Mucosa of rectum (tissue), 2 donors: ENCODE measurements around the gene MAPK1IP1L.
A peak's percentile ranks its signal among the peaks of the same experiment; 100 is the strongest.
"Not testable (repeated sequence)": the region's sequence is repeated elsewhere in the genome, so short reads cannot be mapped to it uniquely, and the experiment has no call there.

Experiments
- H3K27ac ChIP-seq, 2 donors: one replicate each; pipeline ENCODE4 v1.7.0; 2013; ENCODE audit warnings: inconsistent platforms in 2 of 2, low read depth in 2 of 2, low read length in 2 of 2
- H3K27me3 ChIP-seq, 2 donors: one replicate each; pipeline ENCODE4 v1.7.0; 2013; ENCODE audit warnings: low read length in 2 of 2; ENCODE audit not compliant: control insufficient read depth in 2 of 2, insufficient read depth in 2 of 2
- H3K36me3 ChIP-seq, 2 donors: one replicate each; pipeline ENCODE4 v1.7.0; 2013; ENCODE audit warnings: low read length in 2 of 2; ENCODE audit not compliant: control insufficient read depth in 2 of 2, insufficient read depth in 2 of 2
- H3K4me1 ChIP-seq, 2 donors: one replicate each; pipeline ENCODE4 v1.7.0; 2013; ENCODE audit warnings: low read length in 2 of 2, mild to moderate bottlenecking in 1 of 2; ENCODE audit not compliant: control insufficient read depth in 2 of 2, insufficient read depth in 2 of 2
- H3K4me3 ChIP-seq, 2 donors: one replicate each; pipeline ENCODE4 v1.7.0; 2013; ENCODE audit warnings: low read length in 2 of 2
- H3K9ac ChIP-seq, 2 donors: one replicate each; pipeline ENCODE4 v1.7.0; 2013; ENCODE audit warnings: low read length in 2 of 2, low read depth in 1 of 2, mild to moderate bottlenecking in 1 of 2
- H3K9me3 ChIP-seq, 2 donors: one replicate each; pipeline ENCODE4 v1.7.0; 2013; ENCODE audit warnings: low read length in 2 of 2; ENCODE audit not compliant: control insufficient read depth in 2 of 2
- donor health status: healthy.
- donor health status: Normal muscosa, but diverticular disease.

The MAPK1IP1L gene

DNA sequence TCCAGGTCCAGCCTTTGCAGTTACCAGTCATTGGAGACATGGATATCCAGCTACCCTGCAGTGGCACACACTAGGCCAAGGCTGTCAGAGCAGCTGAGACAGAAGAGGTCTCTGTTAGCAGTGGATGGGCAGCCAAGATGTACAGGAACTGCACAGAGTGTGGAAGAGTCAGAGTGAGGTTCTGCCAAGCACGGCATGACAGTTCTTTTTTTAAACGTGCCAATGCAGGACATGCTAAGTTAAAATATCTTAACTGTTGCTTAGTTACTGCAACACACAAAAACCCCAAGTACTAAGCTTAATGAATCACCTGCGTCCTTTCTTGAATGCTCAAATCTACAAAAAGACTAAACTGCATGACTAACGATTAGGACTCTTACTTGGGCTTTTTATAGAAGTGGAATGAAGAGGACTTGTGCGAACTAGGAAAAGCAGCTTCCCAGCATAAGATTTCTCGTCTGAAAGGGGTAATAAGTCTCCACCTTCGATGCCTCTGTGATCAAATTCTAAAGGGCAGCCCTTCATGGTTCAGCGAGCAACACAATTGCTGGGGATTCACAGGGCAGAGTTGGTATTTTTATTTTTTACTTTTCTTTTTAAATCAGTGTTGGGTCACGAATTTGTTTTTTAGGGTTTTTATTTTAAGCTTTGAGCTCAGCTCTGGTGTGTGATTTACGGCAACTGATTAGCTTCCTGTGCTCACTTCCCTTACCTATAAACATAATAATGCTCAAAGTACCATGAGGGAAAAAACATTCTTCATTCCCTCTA, 20.6 kb downstream of the MAPK1IP1L start:
- Histone ChIP-seq H3K27me3 (no peaks in the 10 kb centered on the region), H3K4me3 (peak overlapping the region in 1 of 2 donors; percentile 29), H3K27ac (peak overlapping the region in 1 of 2 donors; percentile 49), H3K4me1 (peaks cover 5 to 7% of the 10 kb centered on the region in 2 donors), H3K9me3 (no peaks in the 10 kb centered on the region), H3K9ac (no peak overlapping the region), H3K36me3 (peaks cover 0 to 3% of the 10 kb centered on the region in 2 donors)

DNA sequence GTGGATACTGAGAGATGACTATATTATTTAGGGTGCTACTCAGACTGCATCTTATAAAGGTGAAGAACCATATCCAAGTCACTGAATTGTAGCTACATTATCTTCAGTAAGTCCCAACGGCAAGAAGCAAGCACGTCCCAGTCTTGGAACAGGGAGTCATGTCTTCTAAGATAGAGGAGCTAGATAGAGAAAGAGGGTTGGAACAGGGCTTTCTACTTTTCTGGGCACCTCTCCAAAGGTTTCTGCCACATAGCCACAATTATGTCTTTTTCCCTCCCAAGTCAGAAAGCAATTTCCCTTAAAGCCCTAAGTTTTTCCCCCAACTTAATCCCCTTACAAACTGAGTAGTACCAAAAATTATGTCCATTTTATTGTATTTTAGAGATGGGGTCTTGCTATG, 22.4 kb downstream of the MAPK1IP1L start:
- Histone ChIP-seq H3K36me3 (no peaks in the 10 kb centered on the region), H3K4me3 (no peak overlapping the region), H3K27ac (no peak overlapping the region), H3K9me3 (no peaks in the 10 kb centered on the region), H3K9ac (no peak overlapping the region), H3K4me1 (peaks cover 5 to 11% of the 10 kb centered on the region in 2 donors), H3K27me3 (no peaks in the 10 kb centered on the region)

DNA sequence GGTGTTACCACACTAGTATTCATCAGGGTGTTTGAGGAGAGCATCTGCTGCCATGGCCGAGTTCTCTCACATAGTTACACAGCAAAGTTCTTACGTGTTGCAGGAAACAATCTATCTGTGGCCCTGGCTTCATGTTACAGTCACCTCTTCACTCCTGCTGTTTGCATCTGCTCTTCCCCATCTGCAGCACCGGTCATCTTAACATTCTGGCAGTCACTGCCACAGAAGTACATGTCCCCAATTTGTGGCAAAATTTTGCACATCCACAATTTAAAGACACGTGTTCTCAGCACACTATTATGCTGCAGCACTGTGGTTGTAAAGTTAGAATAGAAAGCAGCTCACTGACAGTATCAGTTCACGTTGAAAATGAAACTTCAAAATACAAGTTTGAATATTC, 23.2 kb downstream of the MAPK1IP1L start:
- H3K4me3 ChIP-seq: peak overlapping the region in 1 of 2 donors; percentile 37
- peaks cover 5 to 11% of the 10 kb centered on the region in 2 donors for H3K4me1 ChIP-seq
- H3K9ac ChIP-seq: no peak overlapping the region

DNA sequence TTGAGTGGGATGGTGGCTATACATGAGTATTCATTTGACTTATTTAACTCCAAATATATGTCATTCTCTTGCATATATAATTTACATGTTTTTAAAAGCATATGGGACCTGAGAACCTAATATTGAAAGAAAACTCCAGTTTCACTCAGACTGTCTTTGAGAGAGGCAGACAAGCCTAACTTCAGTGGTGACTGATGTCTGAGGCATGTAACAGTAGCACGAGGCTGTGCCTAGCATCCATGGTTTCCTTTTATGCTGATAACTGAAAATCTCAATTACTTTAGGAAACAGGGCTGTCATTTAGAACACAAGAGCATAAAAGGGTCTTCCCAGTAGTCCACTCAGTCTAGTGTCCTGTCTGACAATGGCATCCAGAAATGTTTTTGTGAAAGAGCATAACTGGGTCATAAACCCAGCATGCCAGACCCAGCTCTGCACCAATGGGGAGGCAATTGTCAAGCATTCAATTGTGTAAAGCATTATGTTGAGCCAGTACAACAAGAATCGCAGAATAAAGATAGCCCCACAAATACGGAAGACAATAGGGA, 24.3 kb downstream of the MAPK1IP1L start:
- Histone ChIP-seq H3K27me3 (no peaks in the 10 kb centered on the region), H3K36me3 (no peaks in the 10 kb centered on the region), H3K4me1 (peaks cover 5 to 11% of the 10 kb centered on the region in 2 donors), H3K4me3 (no peak overlapping the region), H3K9me3 (no peaks in the 10 kb centered on the region), H3K9ac (no peak overlapping the region), H3K27ac (no peak overlapping the region)

More for the DNA sequence above, 23.2 kb downstream of the MAPK1IP1L start:
- Histone ChIP-seq H3K27ac (no peak overlapping the region), H3K27me3 (no peaks in the 10 kb centered on the region), H3K9me3 (no peaks in the 10 kb centered on the region), H3K36me3 (no peaks in the 10 kb centered on the region)

DNA sequence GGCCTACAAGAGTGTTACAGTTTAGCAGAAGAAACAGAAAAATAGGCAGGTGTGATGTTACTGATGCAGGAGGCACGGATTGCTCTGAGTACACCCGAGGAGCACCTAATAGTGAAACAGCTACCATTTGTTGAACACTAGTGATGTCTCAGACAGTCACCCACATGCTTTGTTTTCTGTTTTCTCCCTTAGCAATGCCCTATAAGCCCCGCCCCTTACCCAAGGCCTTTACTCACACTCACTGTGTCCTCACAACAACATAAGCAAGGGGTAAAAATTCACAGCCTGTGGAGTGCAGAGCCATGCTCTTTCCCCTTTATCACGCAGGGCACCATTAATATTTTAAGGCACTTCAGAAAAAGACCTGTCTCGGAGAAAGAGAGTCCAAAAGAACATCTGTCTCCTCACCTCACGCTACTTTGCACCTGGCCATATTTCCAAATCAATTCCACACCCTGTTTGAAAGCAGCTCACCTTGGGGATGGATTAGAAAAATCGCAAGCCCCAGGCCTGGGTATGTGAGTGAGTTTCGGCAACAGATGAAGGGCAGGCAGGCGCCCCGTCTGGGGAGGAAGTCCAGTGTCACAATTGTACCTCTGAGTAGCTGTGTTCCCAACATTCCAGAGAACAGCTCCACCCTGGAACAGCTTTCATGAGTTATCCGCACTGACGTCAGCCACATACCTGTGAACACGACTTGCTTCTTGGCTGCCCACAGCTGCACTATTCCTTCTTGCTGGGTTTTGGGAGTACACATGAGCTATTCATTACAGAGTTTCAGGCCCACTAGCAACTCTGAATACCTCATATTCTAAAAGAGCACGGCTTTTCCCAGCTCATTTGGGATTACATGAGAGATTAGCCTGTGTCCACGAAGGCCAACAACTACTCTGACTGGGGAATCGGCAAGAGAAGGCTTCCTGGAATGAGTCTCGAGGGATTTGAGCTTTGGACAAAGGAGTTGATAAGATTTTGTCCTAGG, 26.0 kb downstream of the MAPK1IP1L start:
- H3K27me3 ChIP-seq: no peaks in the 10 kb centered on the region
- no peaks in the 10 kb centered on the region for H3K36me3 ChIP-seq
- peak overlapping the region in 1 of 2 donors; percentile 50 for H3K9ac ChIP-seq
- peak overlapping the region in 1 of 2 donors; percentile 27 for H3K4me3 ChIP-seq
- H3K4me1 ChIP-seq: peaks cover 0 to 8% of the 10 kb centered on the region in 2 donors
- no peaks in the 10 kb centered on the region for H3K9me3 ChIP-seq
- peak overlapping the region; percentile 52 to 62 for H3K27ac ChIP-seq

DNA sequence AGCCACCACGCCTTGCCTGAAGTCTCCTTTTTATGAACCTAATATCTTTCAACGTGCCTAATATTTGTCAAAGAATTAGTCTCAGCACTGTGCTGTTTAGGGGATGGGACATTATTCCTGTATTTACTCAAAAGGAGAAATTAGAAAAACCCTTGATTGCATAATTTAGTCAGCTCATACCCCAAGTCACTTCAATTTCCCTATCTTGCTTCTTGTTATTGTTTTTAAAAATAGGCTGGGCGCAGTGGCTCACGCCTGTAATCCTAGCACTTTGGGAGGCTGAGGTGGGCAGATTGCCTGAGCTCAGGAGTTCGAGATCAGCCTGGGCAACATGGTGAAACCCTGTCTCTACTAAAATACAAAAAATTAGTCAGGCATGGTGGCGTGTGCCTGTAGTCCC, 28.5 kb downstream of the MAPK1IP1L start:
- H3K4me3 ChIP-seq, H3K9me3 ChIP-seq, H3K4me1 ChIP-seq, H3K27ac ChIP-seq, H3K9ac ChIP-seq, H3K27me3 ChIP-seq, H3K36me3 ChIP-seq: not testable (repeated sequence)

DNA sequence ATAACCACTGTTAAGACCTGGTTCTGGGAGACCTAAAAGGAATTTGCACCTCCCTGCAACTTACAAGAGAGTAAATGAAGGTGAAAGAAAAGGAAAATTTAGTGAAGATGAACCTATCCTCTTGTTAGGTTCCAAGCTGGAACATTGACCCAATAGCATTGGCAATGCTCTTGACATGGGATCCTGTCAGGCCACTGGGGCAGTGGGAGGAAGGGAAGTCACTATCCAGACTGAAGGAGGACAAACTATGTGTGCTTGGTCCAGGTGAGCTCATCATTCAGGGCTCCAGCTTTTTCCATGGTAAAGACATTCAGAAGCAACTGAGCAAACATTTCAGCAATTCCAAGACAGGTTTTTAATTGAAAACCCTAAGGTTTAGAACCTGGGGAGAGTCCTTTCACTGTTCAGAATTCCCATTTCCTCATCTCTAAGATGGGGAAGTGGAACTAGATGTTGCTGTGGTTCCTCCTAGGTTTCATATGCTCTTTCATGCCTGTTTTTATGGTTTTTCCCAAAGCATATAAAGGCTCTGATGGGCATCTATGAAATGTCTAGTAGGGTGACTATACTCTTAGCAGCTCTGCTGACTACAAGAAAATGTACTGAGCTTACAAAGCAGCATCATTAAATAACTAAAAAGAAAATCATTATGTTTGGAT, 33.1 kb downstream of the MAPK1IP1L start:
- peaks cover 0 to 2% of the 10 kb centered on the region in 2 donors for H3K4me1 ChIP-seq
- H3K27me3 ChIP-seq: no peaks in the 10 kb centered on the region
- H3K36me3 ChIP-seq: no peaks in the 10 kb centered on the region
- no peaks in the 10 kb centered on the region for H3K9me3 ChIP-seq
- no peak overlapping the region for H3K4me3 ChIP-seq
- no peak overlapping the region for H3K9ac ChIP-seq
- no peak overlapping the region for H3K27ac ChIP-seq

DNA sequence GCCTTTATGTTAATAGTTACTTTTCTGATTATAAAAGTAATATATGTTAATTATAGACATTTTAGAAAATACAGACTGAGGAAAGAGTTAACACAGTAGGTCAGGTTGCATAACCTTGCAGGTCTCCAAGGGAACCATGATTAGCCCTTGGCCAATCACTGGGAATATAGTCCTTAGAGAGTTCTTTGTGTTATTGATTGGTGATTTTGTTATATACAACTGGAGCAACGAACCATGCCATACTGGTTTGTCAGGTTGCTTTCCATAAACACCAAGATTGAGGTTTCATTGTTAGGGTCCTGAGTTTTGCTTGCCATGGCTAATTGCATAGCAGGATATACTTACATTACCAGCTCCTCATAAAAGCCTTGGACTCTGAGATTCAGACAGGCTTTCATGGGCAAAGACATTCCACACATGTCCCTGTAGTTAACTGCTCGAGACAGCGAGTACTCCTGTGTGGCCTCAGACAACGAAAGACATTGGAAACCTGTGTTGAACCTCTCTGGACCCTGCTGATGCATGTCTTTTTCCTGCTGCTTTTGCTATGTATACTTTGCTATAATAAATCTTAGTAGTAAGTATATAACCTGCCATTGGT, 33.7 kb downstream of the MAPK1IP1L start:
- Histone ChIP-seq H3K9me3 (no peaks in the 10 kb centered on the region), H3K36me3 (no peaks in the 10 kb centered on the region), H3K27me3 (no peaks in the 10 kb centered on the region), H3K27ac (no peak overlapping the region), H3K9ac (no peak overlapping the region), H3K4me1 (peaks cover 0 to 6% of the 10 kb centered on the region in 2 donors), H3K4me3 (no peak overlapping the region)

DNA sequence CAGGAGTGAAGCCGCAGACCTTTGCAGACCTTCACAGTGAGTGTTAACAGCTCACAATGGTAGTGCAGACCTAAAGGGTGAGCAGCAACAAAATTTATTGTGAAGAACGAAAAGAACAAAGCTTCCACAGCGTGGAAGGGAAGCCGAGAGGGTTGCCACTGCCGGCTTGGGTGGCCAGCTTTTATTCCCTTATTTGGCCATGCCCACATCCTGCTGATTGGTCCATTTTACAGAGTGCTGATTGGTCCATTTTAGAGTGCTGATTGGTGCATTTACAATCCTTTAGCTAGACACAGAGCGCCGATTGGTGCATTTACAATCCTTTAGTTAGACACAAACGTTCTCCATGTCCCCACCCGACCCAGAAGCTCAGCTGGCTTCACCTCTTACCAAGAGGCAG, 35.5 kb downstream of the MAPK1IP1L start:
- H3K36me3 ChIP-seq: no peaks in the 10 kb centered on the region
- no peaks in the 10 kb centered on the region for H3K27me3 ChIP-seq
- H3K4me3 ChIP-seq: no peak overlapping the region
- peaks cover 8 to 13% of the 10 kb centered on the region in 2 donors for H3K4me1 ChIP-seq
- no peaks in the 10 kb centered on the region for H3K9me3 ChIP-seq
- H3K9ac ChIP-seq: no peak overlapping the region
- H3K27ac ChIP-seq: no peak overlapping the region
